Osteoblast (primary cell): ENCODE measurements around the gene CENPF. TPM values are rescaled to one million over a fixed set of nuclear protein-coding genes. Genes with fewer than 3 reads are reported as not detected.

ENCODE experiments used
- DNase-seq: peaks from one replicate; pipeline ENCODE4 v3.0.0; 2011; ENCODE audit warnings: low spot score, mixed read lengths; ENCODE audit not compliant: insufficient read length; ENCODE audit errors: missing footprints
- H2AFZ ChIP-seq: 2 replicates; pipeline ENCODE4 v1.6.0; 2011; ENCODE audit warnings: mild to moderate bottlenecking, low read length
- H3K27ac ChIP-seq: 2 replicates; pipeline ENCODE4 v1.5.1; 2011; ENCODE audit warnings: mild to moderate bottlenecking, low read depth, low read length, moderate library complexity
- H3K27me3 ChIP-seq: 2 replicates; pipeline ENCODE4 v1.6.0; 2012; ENCODE audit warnings: mild to moderate bottlenecking, control low read depth, inconsistent platforms, low read length, moderate library complexity; ENCODE audit not compliant: insufficient read depth
- H3K36me3 ChIP-seq: 2 replicates; pipeline ENCODE4 v1.5.1; 2011; ENCODE audit warnings: mild to moderate bottlenecking, low read length, control low read depth, moderate library complexity; ENCODE audit not compliant: insufficient read depth
- H3K4me1 ChIP-seq: 2 replicates; pipeline ENCODE4 v1.5.1; 2011; ENCODE audit warnings: mild to moderate bottlenecking, low read length, control low read depth, moderate library complexity; ENCODE audit not compliant: insufficient read depth
- H3K4me2 ChIP-seq: 2 replicates; pipeline ENCODE4 v1.6.0; 2011; ENCODE audit warnings: mild to moderate bottlenecking, low read length; ENCODE audit not compliant: insufficient read depth
- H3K4me3 ChIP-seq: fragments of 200-600 bp; sonication (generic); 3 replicates; pipeline ENCODE4 v1.5.1; 2012; ENCODE audit warnings: mild to moderate bottlenecking, low read length, inconsistent platforms; ENCODE audit not compliant: insufficient read depth
- H3K79me2 ChIP-seq: 2 replicates; pipeline ENCODE4 v1.6.0; 2012; ENCODE audit warnings: mild to moderate bottlenecking, low read length, control low read depth, inconsistent platforms; ENCODE audit not compliant: insufficient read depth
- H3K9me3 ChIP-seq: 2 replicates; pipeline ENCODE4 v1.5.1; 2011; ENCODE audit warnings: low read depth, low read length, control low read depth
- H4K20me1 ChIP-seq: 2 replicates; pipeline ENCODE4 v1.6.0; 2012; ENCODE audit warnings: mild to moderate bottlenecking, low read length, control low read depth; ENCODE audit not compliant: insufficient read depth
- CTCF ChIP-seq: IDR thresholded peaks from 2 replicates; pipeline ENCODE4 v1.5.1; 2011; ENCODE audit warnings: mild to moderate bottlenecking, low read depth, low read length, moderate library complexity; ENCODE audit errors: extremely low read depth
- total RNA-seq: library from RNA; depleted of rRNA; stranded (reverse); fragments of >200 nt; gene quantifications from 2 replicates; pipeline ENCODE4 v1.2.3, GENCODE V29; 2012

CENPF gene
- total RNA-seq, 1 donor = 8.3 TPM

GRCh38 chr1:214581785-214582184, 21.2 kb upstream of the CENPF start:
- no peaks in the 10 kb centered on the region for H3K9me3 ChIP-seq
- no peak overlapping the region for H2AFZ ChIP-seq

GRCh38 chr1:214582289-214582891, 20.6 kb upstream of the CENPF start:
- Histone ChIP-seq H3K4me3 (no peak overlapping the region), H2AFZ (no peak overlapping the region), H3K4me1 (peaks cover 42% of the 10 kb centered on the region), H3K27me3 (no peaks in the 10 kb centered on the region), H3K9me3 (no peaks in the 10 kb centered on the region), H3K4me2 (peak overlapping the region; percentile 13), H4K20me1 (no peaks in the 10 kb centered on the region), H3K27ac (peak overlapping the region; percentile 2), H3K79me2 (no peaks in the 10 kb centered on the region), H3K36me3 (no peaks in the 10 kb centered on the region)
- no peak for TF ChIP-seq CTCF
- DNase-seq = no peak

More at GRCh38 chr1:214581785-214582184, 21.2 kb upstream of the CENPF start:
- no peak for TF ChIP-seq CTCF
- H3K27me3 ChIP-seq = no peaks in the 10 kb centered on the region
- H3K79me2 ChIP-seq = no peaks in the 10 kb centered on the region
- peaks cover 42% of the 10 kb centered on the region for H3K4me1 ChIP-seq
- no peak overlapping the region for H3K27ac ChIP-seq
- no peaks in the 10 kb centered on the region for H4K20me1 ChIP-seq
- no peak overlapping the region for H3K4me3 ChIP-seq
- H3K4me2 ChIP-seq = peak overlapping the region; percentile 13
- no peaks in the 10 kb centered on the region for H3K36me3 ChIP-seq
- no peak for DNase-seq

- no peak for DNase-seq
- Histone ChIP-seq H2AFZ (no peak overlapping the region), H3K79me2 (no peaks in the 10 kb centered on the region), H3K36me3 (no peaks in the 10 kb centered on the region), H3K27ac (peak overlapping the region; percentile 2), H3K27me3 (no peaks in the 10 kb centered on the region), H3K4me2 (no peak overlapping the region), H4K20me1 (no peaks in the 10 kb centered on the region), H3K9me3 (no peaks in the 10 kb centered on the region), H3K4me1 (peaks cover 42% of the 10 kb centered on the region), H3K4me3 (no peak overlapping the region)
- no peak for TF ChIP-seq CTCF
These were observed 19.9 kb upstream of the CENPF start for GRCh38 chr1:214583113-214583512.

- Histone ChIP-seq H3K9me3 (no peaks in the 10 kb centered on the region), H3K79me2 (no peaks in the 10 kb centered on the region), H4K20me1 (no peaks in the 10 kb centered on the region), H3K4me1 (peaks cover 42% of the 10 kb centered on the region), H3K4me2 (no peak overlapping the region), H3K4me3 (no peak overlapping the region), H3K36me3 (no peaks in the 10 kb centered on the region), H3K27ac (no peak overlapping the region), H3K27me3 (no peaks in the 10 kb centered on the region), H2AFZ (no peak overlapping the region)
- no peak for DNase-seq
- TF ChIP-seq CTCF = no peak
These were observed 19.0 kb upstream of the CENPF start for GRCh38 chr1:214583824-214584554.
